Measurements from ENCODE around the gene DVL2.

- TF ChIP-seq, protein P1, sequence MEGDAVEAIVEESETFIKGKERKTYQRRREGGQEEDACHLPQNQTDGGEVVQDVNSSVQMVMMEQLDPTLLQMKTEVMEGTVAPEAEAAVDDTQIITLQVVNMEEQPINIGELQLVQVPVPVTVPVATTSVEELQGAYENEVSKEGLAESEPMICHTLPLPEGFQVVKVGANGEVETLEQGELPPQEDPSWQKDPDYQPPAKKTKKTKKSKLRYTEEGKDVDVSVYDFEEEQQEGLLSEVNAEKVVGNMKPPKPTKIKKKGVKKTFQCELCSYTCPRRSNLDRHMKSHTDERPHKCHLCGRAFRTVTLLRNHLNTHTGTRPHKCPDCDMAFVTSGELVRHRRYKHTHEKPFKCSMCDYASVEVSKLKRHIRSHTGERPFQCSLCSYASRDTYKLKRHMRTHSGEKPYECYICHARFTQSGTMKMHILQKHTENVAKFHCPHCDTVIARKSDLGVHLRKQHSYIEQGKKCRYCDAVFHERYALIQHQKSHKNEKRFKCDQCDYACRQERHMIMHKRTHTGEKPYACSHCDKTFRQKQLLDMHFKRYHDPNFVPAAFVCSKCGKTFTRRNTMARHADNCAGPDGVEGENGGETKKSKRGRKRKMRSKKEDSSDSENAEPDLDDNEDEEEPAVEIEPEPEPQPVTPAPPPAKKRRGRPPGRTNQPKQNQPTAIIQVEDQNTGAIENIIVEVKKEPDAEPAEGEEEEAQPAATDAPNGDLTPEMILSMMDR (IDR thresholded peaks at IDR 0.05; ENCODE audit: insufficient read depth, low read depth, low read length): no peak
- no peak for TF ChIP-seq EZH2 (IDR thresholded peaks at IDR 0.05; ENCODE audit: insufficient read depth, low read length)
Measured at GRCh38 chr17:7249830-7250229, 15.5 kb upstream of the DVL2 start.

All from astrocyte (in vitro differentiated cells and primary cell).